ENCODE results near the gene PPP3R1.
"Not testable (repeated sequence)": the region's sequence is repeated elsewhere in the genome, so short reads cannot be mapped to it uniquely, and the experiment has no call there.

The PPP3R1 gene

DNA sequence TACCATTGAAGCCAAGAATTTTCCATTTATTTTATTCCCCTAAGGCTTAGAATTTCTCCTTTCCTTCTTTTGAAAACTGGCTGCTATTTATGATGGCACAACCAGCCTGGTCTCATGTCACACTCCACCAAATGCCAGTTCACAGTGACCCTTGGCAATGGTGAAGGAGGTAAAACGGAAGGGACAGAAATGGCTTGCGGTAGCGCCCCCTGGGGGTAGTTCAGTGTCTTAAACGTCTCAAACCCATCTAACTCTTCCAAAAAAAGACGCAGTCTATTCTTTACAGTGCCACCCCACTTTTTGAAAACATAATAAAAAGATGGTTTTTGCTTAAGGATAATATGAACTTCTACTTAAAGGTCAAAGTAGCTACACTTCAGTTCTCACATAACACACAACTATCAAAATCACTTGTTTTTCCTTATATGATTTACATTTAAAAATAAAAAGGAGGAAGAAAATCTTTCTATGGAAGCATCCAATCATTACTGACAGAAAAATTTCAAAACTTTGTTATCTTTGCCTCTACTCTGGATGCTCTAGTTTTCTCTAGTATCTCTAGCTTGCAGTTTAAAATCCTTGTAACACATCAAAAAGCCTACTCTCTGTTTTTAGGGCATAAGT, 66.7 kb downstream of the PPP3R1 start:
- DNase-seq = peak; percentile 3

DNA sequence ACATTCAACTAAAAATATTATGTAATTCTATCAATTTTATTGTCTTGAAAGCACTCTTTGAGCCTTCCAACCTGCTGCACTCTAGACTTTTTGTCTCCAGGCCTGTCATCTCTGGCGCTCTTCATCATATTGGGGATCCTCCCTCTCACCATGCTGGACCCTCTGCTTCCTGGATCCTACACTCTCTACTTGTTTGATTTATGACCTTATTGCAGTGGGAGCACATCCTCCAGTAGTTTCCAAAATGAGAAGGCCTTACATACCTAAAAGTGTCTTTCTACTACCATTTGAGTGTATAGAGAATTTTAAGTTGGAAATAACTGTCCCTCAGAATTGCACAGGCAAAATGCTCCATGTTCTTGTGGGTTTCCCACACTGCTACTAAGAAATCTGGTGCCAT, 69.4 kb downstream of the PPP3R1 start:
- no peak for DNase-seq

DNA sequence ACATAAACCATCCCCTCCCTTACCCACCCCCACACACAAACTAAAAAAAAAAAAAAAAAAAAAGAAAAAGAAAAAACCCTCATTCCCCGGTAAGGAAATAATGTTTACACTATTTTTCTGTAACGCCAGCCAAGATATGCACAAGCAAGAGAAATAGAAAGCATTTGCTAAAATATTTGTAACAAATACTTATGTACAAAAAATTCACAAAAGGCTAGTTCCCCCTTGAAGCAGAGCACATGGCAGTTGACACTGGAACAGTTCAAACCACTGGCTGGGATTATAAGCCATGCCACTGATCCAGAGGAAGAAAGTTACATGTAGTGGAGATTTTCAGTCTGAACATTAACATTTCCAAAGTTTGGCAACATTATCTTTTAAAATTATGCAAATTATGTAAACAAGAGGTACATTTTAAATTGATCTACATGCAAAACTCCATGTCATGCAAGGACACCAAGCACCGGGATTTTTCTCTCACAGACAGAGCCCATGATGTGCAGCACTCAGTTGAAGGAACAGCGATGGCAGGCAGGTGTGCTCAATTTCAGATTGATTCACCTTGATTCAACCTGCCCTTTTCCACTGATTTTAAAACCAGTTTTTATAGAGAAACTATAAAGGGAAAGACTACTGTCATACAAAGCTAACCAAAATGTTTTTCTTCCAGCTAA, 73.2 kb downstream of the PPP3R1 start:
- no peak for DNase-seq

DNA sequence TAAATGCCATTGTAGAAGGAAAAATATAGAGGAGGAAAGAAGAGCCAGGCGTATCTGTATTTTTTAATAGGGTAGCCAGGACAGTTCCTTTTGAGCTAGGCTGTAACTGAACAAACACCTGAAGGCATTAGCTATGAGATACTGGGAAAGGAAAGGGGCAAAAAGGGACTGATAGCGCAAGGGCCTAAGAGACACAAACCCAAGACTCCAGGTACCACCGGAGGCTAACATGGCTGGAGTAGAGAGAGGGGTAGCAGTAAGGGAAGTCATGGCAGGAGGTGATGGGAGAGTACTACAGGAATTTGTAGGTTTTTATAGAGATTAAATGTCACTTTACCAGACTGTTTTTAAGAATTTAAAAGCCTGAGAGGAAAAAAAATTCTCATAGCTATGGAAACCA, 73.9 kb downstream of the PPP3R1 start:
- no peak for DNase-seq

DNA sequence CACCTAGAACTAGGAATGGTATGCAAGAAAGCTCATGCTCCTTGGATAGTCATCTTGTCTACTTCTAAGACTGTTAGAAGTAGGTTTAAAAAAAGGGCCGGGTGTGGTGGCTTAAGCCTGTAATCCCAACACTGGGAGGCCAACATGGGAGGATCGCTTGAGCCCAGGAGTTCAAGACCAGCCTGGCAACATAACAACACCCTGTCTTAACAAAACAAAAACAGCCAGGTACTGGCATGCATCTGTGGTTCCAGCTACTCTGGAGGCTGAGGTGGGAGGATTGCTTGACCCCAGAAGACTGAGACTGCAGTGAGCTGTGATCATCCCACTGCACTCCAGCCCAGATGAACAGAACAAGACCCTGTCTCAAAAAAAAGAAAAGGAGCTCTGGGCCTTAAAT, 74.8 kb downstream of the PPP3R1 start:
- no peak for DNase-seq

DNA sequence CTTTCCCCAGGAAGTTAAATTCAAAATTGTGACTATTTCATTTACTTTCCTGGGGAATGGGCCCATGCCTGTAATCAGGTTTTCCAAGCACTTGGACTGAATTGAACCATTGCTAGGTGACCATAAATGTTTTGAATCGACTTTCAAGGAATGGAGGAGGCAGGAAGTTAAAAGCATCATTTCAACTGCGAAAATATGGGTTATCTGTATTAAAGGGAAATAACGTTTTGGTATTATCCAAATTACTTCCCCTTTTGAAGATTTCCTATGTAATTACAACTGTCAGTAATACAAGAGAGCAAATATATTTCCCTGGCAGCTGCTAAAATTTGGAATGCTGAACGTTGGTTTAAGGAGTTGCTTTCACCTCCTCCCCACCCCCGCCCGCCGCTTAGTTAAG, 75.7 kb downstream of the PPP3R1 start:
- no peak for DNase-seq

DNA sequence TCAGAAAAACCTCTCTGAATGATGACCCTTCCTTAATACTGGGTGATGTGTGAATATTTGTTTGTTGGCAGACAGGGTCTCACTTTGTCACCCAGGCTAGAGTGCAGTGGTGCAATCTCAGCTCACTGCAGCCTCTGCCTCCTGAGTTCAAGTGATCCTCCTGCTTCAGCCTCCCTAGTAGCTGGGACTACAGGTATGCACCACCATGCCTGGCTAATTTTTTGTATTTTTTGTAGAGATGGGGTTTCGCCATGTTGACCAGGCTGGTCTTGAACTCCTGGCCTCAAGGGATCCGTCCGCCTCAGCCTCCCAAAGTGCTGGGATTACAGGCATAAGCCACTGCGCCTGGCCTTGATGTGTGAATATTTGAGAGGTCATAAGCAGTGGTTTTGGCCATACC, 77.1 kb downstream of the PPP3R1 start:
- DNase-seq = not testable (repeated sequence)

DNA sequence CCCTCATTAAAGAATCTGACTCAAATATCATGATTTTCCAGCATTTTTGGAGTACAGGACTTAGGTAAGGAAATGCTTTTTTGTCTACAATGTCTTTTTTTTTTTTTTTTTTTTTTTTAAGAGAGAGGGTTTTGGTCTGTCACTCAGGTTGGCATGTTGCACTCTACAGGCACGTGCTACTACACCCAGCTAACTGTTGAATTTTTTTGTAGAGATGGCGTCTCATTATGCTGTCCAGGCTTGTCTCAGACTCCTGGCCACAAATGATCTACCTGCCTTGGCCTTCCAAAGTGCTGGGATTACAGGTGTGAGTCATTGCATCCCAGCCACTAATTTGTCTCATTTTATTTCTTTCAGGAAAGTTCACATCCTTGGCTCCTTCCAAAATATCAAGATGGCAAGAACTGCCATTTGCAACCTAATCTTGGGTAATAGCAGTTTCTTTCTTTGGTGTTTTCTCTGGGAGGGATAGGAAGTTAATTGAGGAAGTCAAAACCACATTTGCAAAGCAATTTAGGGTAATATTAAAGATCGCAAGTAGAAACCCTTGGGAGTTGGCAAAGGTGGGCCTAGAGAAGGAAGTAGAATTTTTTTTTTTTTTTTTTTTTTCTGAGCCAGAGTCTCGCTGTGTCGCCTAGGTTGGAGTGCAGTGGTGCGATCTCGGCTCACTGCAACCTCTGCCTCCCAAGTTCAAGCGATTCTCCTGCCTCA, 79.2 kb downstream of the PPP3R1 start:
- no peak for DNase-seq

DNA sequence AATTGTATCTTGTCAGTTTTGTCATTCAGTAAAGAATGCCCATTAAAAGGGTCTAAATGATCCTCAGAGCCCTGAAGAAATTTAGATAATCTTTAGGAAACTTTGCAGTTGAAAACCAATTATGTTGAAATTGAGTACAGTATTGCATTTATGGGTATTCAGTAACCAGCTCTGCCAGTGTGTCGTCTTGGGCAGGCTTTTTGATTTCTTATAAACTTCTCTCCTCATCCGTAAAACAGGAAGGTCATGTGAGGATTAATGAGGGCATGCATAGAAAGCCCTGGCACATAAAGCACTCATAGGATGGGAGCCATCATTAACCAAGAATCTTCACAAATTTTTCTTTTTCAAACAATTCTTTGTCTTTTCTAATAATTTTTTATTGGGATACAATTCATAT, 79.8 kb downstream of the PPP3R1 start:
- DNase-seq = no peak

DNA sequence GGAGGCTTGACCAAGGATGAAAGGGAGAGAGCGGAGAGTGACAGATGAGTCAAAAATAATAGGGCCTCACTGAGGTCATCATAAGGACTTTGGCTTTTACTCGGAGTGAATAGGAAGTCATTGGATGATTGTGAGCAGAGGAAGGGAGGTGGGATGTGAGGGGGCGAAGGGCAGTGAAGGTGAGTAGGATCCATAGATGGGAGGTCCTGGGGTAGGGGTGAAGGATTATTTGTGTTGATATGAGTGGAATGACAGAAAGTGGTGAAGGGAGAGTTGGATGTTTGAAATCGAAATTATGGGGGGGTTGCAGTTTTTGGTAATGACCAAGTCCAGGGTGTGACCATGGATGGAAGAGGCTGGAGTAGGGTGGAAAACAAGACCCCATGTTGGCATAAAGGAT, 80.6 kb downstream of the PPP3R1 start:
- no peak for DNase-seq

DNA sequence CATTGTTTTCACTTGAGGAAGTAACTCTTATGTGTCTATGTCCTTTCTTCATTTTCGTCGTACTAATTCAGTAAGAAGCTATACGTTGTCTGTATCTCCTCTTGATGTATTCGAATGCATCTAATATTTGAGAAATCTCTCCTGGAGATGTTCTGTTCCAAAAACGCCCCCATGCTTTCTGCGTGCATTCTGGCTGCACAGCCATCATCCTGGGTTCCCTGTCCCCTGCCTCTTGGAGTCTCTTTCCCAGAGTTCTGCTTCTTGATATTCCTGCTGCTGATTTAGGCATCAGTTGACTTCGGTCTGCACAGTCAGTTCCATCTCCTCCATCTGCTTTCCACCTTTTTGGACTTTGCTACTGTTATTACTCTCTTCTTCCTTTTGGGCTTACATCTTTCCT, 81.2 kb downstream of the PPP3R1 start:
- no peak for DNase-seq

DNA sequence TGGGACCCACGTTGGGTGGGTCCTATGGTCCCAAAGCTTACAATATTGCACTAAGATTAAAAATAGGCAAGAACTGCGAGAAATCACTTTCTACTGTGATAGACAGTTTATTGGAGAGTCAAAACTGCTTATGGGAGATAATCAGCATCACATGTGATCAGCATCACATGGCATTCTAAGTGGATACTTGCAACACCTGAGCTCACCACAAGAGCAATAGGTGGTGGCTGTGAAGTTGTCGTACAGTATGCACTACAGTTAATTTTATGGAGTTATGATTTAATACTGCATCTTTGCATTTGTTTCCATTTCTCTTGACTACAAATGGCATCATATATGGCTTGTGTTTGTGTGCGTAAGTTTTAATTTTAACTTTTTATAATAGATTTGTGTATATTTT, 83.0 kb downstream of the PPP3R1 start:
- DNase-seq = no peak

DNA sequence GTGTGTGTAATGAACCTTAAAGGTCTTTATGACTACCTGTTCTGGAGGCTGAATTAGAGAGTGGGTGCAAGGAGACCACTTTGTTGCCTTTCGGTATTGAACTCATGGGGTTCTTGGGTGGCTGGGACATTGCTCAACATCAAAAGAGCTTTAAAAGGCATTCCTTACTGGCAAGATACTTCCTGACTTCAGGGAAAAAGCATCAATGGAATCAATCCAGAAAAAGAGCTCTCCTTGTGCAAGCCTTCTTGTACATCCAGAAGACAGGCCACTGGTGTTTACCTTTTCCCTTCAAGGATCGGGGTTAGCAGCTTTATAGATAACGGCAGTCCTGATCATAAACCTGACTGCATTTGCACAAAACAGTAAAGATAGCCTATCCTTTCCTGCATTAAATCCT, 85.1 kb downstream of the PPP3R1 start:
- no peak for DNase-seq

DNA sequence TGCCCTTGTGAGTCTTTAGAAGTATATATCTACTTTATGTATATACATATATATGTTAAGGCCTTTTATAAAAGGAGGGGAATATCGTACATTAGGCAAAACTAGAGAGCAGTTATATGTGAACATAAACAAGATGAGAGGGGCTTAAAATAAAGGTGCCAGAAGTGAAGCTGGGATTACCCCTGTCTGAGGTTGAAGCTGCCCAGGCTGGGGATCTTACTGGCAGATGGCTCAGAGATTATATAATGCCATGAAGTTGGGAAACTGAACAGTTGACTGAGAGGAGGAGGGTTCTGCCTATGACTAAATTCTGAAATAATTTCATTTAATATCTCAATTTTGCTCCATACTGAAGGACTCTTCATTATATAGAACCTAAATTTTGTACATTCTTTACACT, 88.7 kb downstream of the PPP3R1 start:
- DNase-seq = no peak

DNA sequence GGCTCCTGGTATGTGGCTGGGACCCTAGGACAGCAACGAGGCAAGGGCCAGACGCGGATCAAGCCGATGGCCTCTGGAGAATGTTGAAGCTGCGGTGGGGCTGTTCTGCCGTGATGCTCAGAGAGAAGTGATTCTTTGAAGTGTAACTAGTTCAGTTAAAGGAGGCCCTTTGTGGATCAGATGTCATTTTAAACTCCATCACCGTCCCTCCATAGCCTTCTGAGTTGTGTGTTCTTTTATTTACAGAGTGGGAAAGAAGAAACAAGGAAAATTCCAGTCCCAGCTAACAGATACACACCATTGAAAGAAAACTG, 94.2 kb downstream of the PPP3R1 start:
- no peak for DNase-seq

DNA sequence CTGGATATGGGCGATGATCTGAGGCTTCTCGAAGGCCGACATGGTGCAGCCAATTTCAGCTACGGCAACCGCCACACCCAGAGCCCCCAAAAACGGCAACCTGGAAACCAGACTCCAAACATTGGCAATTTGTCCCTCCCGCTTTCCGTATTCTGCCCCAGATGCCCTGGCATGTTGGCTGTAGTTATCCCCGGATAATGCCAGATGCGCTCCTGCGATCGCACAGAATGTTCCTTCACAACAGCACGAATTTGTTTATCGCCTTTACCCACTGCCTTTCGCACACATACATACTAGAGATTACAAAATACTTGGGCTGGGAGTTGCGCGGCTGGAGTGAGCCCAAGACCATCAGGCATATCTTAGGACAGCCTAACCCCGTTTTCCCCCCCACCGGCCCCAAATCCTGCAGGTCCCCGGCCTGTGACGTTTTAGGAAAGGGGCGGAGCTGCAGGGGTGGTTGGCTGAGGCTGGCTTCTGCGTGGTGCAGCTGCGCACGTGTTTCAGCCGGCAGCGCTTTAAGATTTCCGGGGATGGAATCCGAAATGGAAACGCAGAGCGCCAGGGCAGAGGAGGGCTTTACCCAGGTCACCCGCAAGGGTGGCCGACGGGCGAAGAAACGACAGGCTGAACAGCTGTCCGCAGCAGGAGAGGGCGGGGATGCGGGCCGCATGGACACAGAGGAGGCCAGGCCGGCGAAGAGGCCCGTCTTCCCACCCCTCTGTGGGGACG, 94.8 kb downstream of the PPP3R1 start, which contains the start of gene PNO1:
TSS of gene PNO1 (plus strand) at position 487 of the 732 bp plus-strand sequence. CDS start at position 534, 47 bp downstream.
- peak; percentile 83 for DNase-seq

DNA sequence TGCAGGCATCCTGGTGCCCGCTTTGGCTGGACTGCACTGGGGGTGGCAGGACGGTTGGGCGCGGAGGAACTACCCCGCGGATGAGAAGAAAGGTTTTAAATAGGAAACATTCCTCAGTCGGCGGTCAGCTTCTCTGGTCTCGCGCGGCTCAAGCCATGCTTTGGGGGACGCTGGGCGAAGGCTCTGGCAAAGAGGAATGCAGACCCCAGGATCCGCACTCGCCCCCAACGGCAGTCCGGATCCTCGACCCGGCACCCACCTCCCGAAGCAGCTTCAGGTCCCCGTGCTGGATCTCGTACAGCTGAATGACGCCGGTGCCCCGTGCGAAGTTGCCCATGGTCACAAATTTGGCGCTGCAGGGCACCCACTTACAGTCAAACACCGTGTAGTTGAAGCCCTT, 95.3 kb downstream of the PPP3R1 start:
- DNase-seq = no peak

DNA sequence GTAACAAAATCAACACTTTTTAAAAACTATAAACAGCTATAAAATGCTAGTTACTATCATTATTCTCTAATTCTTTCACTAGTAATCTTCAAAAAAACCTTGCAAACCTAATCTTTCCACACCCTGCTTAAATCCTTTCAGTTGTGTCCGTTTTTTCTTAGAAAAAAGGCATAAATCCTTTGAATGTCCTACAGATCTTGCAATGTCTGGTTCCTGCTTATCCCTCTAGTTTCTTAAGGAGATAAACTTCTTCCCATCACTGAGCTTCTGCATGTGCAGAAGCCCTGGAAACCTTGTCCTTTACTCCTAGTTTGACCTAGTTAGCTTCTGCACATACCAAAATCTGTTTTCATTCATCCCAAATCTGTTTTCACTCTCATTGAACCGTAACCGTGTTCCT, 95.9 kb downstream of the PPP3R1 start:
- DNase-seq = no peak

DNA sequence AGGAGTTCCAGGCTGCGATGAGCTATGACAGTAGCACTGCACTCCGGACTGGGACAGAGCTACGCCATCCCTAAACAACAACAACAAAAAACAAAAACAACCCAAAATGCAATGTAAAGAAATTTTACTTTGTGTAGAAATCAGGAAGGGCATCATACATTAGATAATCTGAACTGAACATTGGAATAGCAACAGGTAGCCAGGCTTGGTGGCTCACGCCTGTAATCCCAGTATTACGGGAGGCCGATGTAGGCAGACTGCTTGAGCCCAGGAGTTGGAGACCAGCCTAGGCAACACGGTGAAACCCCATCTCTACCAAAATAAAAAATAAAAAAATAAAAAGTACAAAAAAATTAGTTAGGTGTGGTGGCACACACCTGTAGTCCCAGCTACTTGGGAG, 96.7 kb downstream of the PPP3R1 start:
- DNase-seq = no peak

DNA sequence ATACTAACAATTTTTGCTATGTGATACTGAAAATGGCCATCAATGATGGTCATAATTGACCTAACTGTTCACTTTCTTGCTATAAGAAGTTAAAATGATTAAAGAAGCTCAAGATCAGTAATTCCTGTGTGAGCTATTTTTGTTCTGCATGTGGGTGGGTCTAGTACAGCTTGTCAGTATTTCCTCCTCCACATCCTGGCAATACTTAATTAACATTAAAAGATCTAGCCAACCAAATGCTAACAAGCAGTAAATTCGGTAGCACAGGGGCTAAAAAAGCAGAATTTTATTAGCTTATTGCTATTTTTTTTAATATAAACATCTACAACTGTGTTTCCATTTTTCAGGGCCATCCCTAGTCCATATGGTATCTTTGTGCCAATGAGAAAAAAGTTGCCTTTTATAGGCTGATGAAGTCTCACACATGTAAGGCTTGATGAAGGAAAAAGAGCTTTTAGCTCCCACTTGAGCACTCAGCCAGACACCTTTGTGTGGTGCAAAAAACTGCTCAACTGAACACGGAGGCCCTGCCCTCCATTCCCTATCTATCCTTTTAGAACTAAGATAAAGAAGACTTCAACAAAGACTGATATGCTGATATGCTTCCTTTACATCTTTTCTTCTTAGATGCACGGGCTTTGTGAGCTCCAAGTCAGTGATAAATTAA, 99.5 kb downstream of the PPP3R1 start:
- no peak for DNase-seq

DNA sequence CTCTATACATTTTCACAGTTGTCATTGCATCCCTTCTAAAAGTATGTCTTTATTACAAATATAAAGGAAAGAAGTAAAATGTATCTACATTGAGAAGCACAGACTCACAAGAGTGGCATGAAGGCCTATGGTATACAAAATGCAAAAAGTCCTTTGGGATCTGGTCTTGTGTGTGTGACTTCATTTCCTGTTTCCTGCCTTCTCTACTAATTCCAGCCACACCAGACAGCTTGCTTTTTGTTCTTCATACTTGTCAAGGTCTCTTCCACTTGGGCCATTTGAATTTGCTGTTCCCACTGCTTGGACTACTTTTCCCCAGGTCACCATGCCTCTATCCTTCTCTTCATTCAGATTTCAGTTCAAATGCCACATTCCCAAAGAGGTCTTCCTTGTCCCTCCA, 101.3 kb downstream of the PPP3R1 start:
- no peak for DNase-seq

DNA sequence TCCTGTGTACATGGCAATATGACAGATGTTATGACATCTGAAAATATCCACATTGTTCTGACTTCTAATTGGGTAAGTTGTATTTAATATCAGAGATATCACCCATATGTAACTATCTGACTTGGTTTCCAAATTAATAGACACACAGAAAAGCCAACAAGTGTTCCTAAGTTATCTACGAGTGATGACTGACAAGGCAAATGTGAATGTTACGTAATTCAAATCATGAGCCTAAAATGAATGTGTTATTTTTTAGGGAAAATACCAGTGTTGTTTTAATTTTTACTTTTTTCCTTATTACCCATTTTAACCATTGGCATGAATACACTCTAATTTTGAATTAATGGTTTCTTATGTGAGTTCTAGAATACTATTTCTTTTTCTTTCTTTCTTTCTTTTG, 110.5 kb downstream of the PPP3R1 start:
- DNase-seq = no peak
